SH-SY5Y (cell line): ENCODE data around the gene ZNF284.

Experiments
- GATA2 ChIP-seq: IDR thresholded peaks from 2 replicates; pipeline ENCODE4 v1.6.1; 2011; ENCODE audit warnings: mild to moderate bottlenecking, low read depth, low read length
- GATA3 ChIP-seq: IDR thresholded peaks from 2 replicates; pipeline ENCODE4 v1.6.1; 2011; ENCODE audit warnings: low read depth, mild to moderate bottlenecking, low read length, moderate library complexity

- TF ChIP-seq GATA2 (no peak), GATA3 (no peak)
Measured at GRCh38 chr19:44107751-44108150, 35.8 kb downstream of the ZNF284 start.
